ENCODE measurements around the gene POLD3. TPM values are rescaled to one million over a fixed set of nuclear protein-coding genes. Genes with fewer than 3 reads are reported as not detected.

Gene POLD3, protein sequence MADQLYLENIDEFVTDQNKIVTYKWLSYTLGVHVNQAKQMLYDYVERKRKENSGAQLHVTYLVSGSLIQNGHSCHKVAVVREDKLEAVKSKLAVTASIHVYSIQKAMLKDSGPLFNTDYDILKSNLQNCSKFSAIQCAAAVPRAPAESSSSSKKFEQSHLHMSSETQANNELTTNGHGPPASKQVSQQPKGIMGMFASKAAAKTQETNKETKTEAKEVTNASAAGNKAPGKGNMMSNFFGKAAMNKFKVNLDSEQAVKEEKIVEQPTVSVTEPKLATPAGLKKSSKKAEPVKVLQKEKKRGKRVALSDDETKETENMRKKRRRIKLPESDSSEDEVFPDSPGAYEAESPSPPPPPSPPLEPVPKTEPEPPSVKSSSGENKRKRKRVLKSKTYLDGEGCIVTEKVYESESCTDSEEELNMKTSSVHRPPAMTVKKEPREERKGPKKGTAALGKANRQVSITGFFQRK
- total RNA-seq (2021; ENCODE audit: unreplicated experiment): 18.9 TPM
- polyA plus RNA-seq (2012): 8.1 and 8.2 TPM in 2 replicates
- percentile 71 among the genes with signal in this experiment for Bru-seq, nascent RNA
- BruChase-seq, experiment 1, labeled RNA remaining after a 6-hour chase: percentile 58 among the genes with signal in this experiment
- percentile 67 among the genes with signal in this experiment for BruChase-seq, experiment 2, labeled RNA remaining after a 2-hour chase
- long read RNA-seq, transcript POLD3-201 (12 exons, 3,821 nt): major isoform, 13 of 30 reads
- long read RNA-seq, partial matches to known transcripts: 9 of 30 reads
- long read RNA-seq, other reads (novel, unspliced or antisense): 6 of 30 reads

DNA sequence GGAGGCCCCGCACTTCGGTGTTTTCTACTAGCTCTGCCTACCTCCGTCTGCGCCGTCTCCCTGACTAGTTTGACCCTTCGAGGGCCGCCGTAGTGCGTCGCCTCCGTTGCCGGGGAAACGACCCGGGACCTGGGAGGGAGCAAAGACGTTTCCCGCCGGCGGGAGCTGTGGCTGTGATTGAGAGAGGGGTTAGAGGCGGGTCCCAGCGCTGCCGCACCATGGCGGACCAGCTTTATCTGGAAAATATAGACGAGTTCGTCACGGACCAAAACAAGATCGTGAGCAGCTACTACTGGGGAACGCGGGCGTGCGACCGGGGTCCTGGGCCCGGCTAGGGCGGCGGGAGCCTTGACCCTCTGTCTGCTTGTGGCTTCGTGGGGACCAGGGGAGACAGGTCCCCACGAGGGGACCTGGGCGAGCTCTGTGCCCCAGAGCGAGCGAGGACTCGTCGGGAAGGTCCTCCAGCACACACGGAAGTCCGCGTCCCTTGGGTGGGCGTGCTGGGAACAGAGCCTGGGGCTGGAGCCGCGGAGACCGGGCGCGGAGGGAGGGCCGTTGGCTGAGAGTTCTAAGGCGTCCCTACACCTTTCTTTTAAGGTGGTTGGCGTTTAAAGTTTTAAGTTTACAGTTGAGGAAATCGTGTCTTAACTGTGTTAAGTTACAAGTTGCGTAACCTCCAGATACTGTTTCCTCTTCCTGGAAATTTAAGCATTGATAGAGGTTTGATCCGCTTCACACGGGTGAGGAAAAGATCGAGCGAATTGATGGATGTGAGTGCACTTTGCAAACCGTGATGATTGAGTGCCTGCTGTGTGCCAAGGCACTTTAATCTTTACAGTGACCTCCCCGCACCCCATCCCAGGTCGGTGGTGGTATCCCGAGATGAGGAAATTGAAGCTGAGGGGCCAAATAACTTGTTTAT lies at the start of gene POLD3:
Gene POLD3 (plus strand): TSS at position 142 of the 922 bp plus-strand sequence. CDS start 77 bp downstream, at position 219.
- Histone ChIP-seq H3K9ac (ENCODE audit: low read length) (peak within 1 kb of the TSS; percentile 99), H3K4me3 (replicated peaks in 1 of 2; ENCODE audit: low read depth in 1 of 2, low read length in 2 of 2) (peak within 1 kb of the TSS; percentile 94 to 95), H3K9me2 (ENCODE audit: insufficient read depth) (no peaks in the 10 kb centered on the region), H3K4me2 (ENCODE audit: low read length) (peak within 1 kb of the TSS; percentile 86), H3K9me3 (ENCODE audit: control insufficient read depth in 1 of 2, insufficient read depth in 1 of 2, low read depth in 1 of 2, low read length in 2 of 2) (no peaks in the 10 kb centered on the region), H2AFZ (ENCODE audit: low read depth, low read length, poor library complexity, severe bottlenecking) (peak within 1 kb of the TSS; percentile 72), H3K4me1 (ENCODE audit: control insufficient read depth in 1 of 2, insufficient read depth in 2 of 2, low read length in 2 of 2) (peaks cover 15 to 23% of the 10 kb centered on the region in 2 experiments; a peak in 3 of 4 replicates), H3K27ac (ENCODE audit: low read depth, low read length) (peak within 1 kb of the TSS; percentile 63), H3K79me2 (ENCODE audit: insufficient read depth, low read length) (peaks cover 45% of the 10 kb centered on the region), H4K20me1 (ENCODE audit: insufficient read depth) (no peaks in the 10 kb centered on the region), H3K27me3 (ENCODE audit: insufficient read depth, low read length) (no peaks in the 10 kb centered on the region), H3K36me3 (ENCODE audit: control insufficient read depth in 1 of 2, insufficient read depth in 2 of 2, low read length in 2 of 2) (peaks cover 3 to 28% of the 10 kb centered on the region in 2 experiments; a peak in 2 of 4 replicates)
- CTCF ChIA-PET: interaction anchor here (1.0 kb wide), 1 partner anchor 337 kb away, joined by 4 read pairs; no protein-coding TSS in a partner anchor
- peak; percentile 92 for ATAC-seq
- RAD21 ChIA-PET (ENCODE audit: low non-redundant PET in 1 of 2, low total read pairs in 2 of 2, uncharacterized antibody in 2 of 2, unreplicated experiment in 2 of 2): interaction anchor here in 1 of 2 experiments (0.8 kb wide), 1 partner anchor 147 kb away, joined by 3 read pairs; no protein-coding TSS in a partner anchor
- intact Hi-C loops (cut with micrococcal nuclease): no loop called here
- peak; percentile 79 for DNase-seq (ENCODE audit: low read depth, low spot score)
- POLR2A ChIA-PET: interaction anchor here (0.8 to 1.0 kb wide), 2 partner anchors 8 to 11 kb away, joined by 3 read pairs; no protein-coding TSS in a partner anchor
- BruUV-seq (replicated peaks): no TSS peak
- no peak for TF ChIP-seq SRF (IDR thresholded peaks at IDR 0.05; ENCODE audit: low read depth)
- TF ChIP-seq EGR1 (IDR thresholded peaks at IDR 0.05; ENCODE audit: low read depth): no peak
- TF ChIP-seq, protein P1, sequence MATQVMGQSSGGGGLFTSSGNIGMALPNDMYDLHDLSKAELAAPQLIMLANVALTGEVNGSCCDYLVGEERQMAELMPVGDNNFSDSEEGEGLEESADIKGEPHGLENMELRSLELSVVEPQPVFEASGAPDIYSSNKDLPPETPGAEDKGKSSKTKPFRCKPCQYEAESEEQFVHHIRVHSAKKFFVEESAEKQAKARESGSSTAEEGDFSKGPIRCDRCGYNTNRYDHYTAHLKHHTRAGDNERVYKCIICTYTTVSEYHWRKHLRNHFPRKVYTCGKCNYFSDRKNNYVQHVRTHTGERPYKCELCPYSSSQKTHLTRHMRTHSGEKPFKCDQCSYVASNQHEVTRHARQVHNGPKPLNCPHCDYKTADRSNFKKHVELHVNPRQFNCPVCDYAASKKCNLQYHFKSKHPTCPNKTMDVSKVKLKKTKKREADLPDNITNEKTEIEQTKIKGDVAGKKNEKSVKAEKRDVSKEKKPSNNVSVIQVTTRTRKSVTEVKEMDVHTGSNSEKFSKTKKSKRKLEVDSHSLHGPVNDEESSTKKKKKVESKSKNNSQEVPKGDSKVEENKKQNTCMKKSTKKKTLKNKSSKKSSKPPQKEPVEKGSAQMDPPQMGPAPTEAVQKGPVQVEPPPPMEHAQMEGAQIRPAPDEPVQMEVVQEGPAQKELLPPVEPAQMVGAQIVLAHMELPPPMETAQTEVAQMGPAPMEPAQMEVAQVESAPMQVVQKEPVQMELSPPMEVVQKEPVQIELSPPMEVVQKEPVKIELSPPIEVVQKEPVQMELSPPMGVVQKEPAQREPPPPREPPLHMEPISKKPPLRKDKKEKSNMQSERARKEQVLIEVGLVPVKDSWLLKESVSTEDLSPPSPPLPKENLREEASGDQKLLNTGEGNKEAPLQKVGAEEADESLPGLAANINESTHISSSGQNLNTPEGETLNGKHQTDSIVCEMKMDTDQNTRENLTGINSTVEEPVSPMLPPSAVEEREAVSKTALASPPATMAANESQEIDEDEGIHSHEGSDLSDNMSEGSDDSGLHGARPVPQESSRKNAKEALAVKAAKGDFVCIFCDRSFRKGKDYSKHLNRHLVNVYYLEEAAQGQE (IDR thresholded peaks at IDR 0.05; ENCODE audit: low read depth): no peak
- TF ChIP-seq SIN3A (IDR thresholded peaks at IDR 0.05; ENCODE audit: low read depth): peak; percentile 92
- peak; percentile 78 for TF ChIP-seq YY1 (IDR thresholded peaks at IDR 0.05; ENCODE audit: extremely low read depth, insufficient replicate concordance, low read depth, low read length)
- no peak for TF ChIP-seq EZH2 (IDR thresholded peaks at IDR 0.05)
- peak; percentile 69 for TF ChIP-seq POLR2AphosphoS5 (IDR thresholded peaks at IDR 0.05; ENCODE audit: low read depth, low read length)
- TF ChIP-seq CBX3 (IDR thresholded peaks at IDR 0.05; ENCODE audit: low read depth): peak; percentile 50; the same call in 1 of the 2 replicates
- TF ChIP-seq, protein P2, sequence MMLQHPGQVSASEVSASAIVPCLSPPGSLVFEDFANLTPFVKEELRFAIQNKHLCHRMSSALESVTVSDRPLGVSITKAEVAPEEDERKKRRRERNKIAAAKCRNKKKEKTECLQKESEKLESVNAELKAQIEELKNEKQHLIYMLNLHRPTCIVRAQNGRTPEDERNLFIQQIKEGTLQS (IDR thresholded peaks at IDR 0.05): no peak; the same call in 1 of the 2 replicates
- no peak for TF ChIP-seq FOSL1 (IDR thresholded peaks at IDR 0.05; ENCODE audit: low read depth)
- no peak for TF ChIP-seq JUND (IDR thresholded peaks at IDR 0.05)
- peak; percentile 56 for TF ChIP-seq POLR2A (IDR thresholded peaks at IDR 0.05; ENCODE audit: borderline replicate concordance, extremely low read depth, insufficient read depth, insufficient read length)
- TF ChIP-seq SP1 (IDR thresholded peaks at IDR 0.05; ENCODE audit: low read depth): peak; percentile 82
- peak; percentile 62; the same call in 1 of the 2 replicates for TF ChIP-seq CEBPB (IDR thresholded peaks at IDR 0.05; ENCODE audit: low read depth)
- TF ChIP-seq RAD21 (IDR thresholded peaks at IDR 0.05; ENCODE audit: low read depth): no peak
- no peak; the same call in 1 of the 2 replicates for TF ChIP-seq ELF1 (IDR thresholded peaks at IDR 0.05; ENCODE audit: borderline replicate concordance, low read depth)
- TF ChIP-seq, protein P3, sequence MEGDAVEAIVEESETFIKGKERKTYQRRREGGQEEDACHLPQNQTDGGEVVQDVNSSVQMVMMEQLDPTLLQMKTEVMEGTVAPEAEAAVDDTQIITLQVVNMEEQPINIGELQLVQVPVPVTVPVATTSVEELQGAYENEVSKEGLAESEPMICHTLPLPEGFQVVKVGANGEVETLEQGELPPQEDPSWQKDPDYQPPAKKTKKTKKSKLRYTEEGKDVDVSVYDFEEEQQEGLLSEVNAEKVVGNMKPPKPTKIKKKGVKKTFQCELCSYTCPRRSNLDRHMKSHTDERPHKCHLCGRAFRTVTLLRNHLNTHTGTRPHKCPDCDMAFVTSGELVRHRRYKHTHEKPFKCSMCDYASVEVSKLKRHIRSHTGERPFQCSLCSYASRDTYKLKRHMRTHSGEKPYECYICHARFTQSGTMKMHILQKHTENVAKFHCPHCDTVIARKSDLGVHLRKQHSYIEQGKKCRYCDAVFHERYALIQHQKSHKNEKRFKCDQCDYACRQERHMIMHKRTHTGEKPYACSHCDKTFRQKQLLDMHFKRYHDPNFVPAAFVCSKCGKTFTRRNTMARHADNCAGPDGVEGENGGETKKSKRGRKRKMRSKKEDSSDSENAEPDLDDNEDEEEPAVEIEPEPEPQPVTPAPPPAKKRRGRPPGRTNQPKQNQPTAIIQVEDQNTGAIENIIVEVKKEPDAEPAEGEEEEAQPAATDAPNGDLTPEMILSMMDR (IDR thresholded peaks at IDR 0.05 in 2 of 3, conservative IDR thresholded peaks at IDR 0.05 in 1 of 3; ENCODE audit: borderline replicate concordance in 1 of 3, insufficient read depth in 1 of 3, low read depth in 2 of 3, low read length in 2 of 3): no peak
